ENCODE measurements around the gene POLR1A.

POLR1A gene

DNA sequence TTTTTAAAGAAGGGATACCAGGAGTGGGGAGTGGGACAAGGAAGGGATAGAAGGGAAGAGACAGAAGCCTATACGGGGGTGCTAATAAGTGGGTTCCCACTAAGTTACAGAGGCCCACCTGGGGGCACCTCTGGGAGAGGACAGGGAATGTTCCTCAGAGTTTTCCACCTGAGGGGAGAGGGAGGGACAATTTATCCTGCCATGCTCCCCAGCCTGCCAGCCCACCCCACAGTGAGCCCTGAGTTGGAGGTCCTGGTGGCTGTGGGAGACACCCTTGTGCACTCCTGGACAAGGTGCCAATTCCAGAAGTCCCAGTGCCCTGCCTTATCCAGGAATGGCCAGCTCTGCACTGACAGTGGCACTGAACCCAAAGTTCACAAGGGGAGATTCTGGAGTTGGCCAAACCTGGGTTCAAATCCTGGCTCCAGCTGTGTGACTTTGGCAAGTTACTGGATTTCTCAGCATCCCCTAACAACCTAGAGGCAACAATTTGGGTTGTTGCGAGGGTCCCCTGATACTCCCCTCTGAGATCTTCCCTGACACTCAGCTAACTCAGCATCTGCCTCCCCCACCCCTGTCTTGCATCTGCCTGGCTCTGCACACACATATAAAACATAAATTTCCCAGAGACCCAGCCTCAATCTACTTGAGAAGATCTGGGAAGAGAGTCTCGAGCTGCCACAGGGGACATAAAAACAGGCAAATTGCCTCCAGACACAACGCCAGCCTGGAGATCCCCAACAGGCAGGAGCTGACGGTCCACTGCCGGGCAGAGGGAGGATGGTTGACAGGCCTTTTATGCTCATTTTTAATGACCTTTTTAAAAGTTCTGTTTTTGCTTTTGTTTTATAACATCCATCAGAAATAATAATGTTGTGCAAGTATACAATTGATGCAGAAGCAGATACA, 118.2 kb downstream of the POLR1A start:
- no peak for TF ChIP-seq CTCF (IDR thresholded peaks at IDR 0.05; ENCODE audit: borderline replicate concordance, extremely low read depth, low read length, poor library complexity, severe bottlenecking)
- TF ChIP-seq EZH2 (IDR thresholded peaks at IDR 0.05; ENCODE audit: borderline replicate concordance, low read depth, low read length, severe bottlenecking) = no peak
- H2AFZ ChIP-seq (ENCODE audit: low read depth, low read length) = no peak overlapping the region

GRCh38 chr2:85986121-85986520, 119.6 kb downstream of the POLR1A start:
- no peak overlapping the region for H3K4me3 ChIP-seq (ENCODE audit: low read depth in 1 of 2, low read length in 2 of 2)
- H4K20me1 ChIP-seq (ENCODE audit: insufficient read depth, low read length) = no peaks in the 10 kb centered on the region
- H3K9ac ChIP-seq (ENCODE audit: low read depth, low read length) = no peak overlapping the region
- DNase-seq (no peak), ATAC-seq (ENCODE audit: insufficient read depth, low read depth) (no peak)
- H3K4me1 ChIP-seq (ENCODE audit: insufficient read depth, low read length) = no peaks in the 10 kb centered on the region
- H3K9me3 ChIP-seq (ENCODE audit: insufficient read depth, low read length, severe bottlenecking) = no peaks in the 10 kb centered on the region
- no peak overlapping the region for H2AFZ ChIP-seq (ENCODE audit: low read depth, low read length)
- no peak overlapping the region for H3K4me2 ChIP-seq (ENCODE audit: insufficient read depth, low read length)
- no peaks in the 10 kb centered on the region for H3K36me3 ChIP-seq (ENCODE audit: insufficient read depth, low read length)
- H3K27ac ChIP-seq (ENCODE audit: low read length) = no peak overlapping the region
- no peaks in the 10 kb centered on the region for H3K27me3 ChIP-seq (ENCODE audit: insufficient read depth, low read length, poor library complexity)
- TF ChIP-seq CTCF (IDR thresholded peaks at IDR 0.05; ENCODE audit: borderline replicate concordance, extremely low read depth, low read length, poor library complexity, severe bottlenecking) (no peak), EZH2 (IDR thresholded peaks at IDR 0.05; ENCODE audit: borderline replicate concordance, low read depth, low read length, severe bottlenecking) (no peak)
- H3K79me2 ChIP-seq (ENCODE audit: insufficient read depth, low read length) = no peaks in the 10 kb centered on the region

More for the DNA sequence above, 118.2 kb downstream of the POLR1A start:
- Histone ChIP-seq H3K4me3 (ENCODE audit: low read depth in 1 of 2, low read length in 2 of 2) (no peak overlapping the region), H3K79me2 (ENCODE audit: insufficient read depth, low read length) (no peaks in the 10 kb centered on the region), H3K9ac (ENCODE audit: low read depth, low read length) (no peak overlapping the region), H4K20me1 (ENCODE audit: insufficient read depth, low read length) (no peaks in the 10 kb centered on the region), H3K4me1 (ENCODE audit: insufficient read depth, low read length) (no peaks in the 10 kb centered on the region), H3K4me2 (ENCODE audit: insufficient read depth, low read length) (no peak overlapping the region), H3K27me3 (ENCODE audit: insufficient read depth, low read length, poor library complexity) (no peaks in the 10 kb centered on the region), H3K36me3 (ENCODE audit: insufficient read depth, low read length) (no peaks in the 10 kb centered on the region), H3K9me3 (ENCODE audit: insufficient read depth, low read length, severe bottlenecking) (no peaks in the 10 kb centered on the region), H3K27ac (ENCODE audit: low read length) (no peak overlapping the region)
- DNase-seq (no peak), ATAC-seq (ENCODE audit: insufficient read depth, low read depth) (no peak)

DNA sequence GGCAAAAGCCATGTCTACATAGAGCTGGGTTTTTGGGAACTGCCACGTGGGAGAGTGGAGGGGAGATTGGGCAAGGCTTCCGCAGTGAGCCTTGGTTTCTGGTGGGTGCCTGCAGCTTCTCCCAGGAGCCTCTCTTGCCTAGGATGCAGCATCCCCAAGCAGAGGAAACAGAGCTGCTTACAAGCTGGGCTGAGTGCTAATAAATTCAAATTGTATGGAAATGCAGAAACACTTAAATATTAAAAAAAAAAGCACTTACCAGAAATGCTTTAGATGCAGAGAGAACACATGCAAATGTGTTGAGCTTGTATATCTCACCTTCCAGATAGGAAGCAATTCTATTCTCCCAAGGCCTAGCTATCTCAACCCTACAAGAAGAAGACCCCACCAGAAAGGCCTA, 120.9 kb downstream of the POLR1A start:
- Histone ChIP-seq H3K4me2 (ENCODE audit: insufficient read depth, low read length) (no peak overlapping the region), H3K36me3 (ENCODE audit: insufficient read depth, low read length) (no peaks in the 10 kb centered on the region), H3K9me3 (ENCODE audit: insufficient read depth, low read length, severe bottlenecking) (no peaks in the 10 kb centered on the region), H3K27me3 (ENCODE audit: insufficient read depth, low read length, poor library complexity) (no peaks in the 10 kb centered on the region), H3K79me2 (ENCODE audit: insufficient read depth, low read length) (no peaks in the 10 kb centered on the region), H3K4me1 (ENCODE audit: insufficient read depth, low read length) (no peaks in the 10 kb centered on the region), H2AFZ (ENCODE audit: low read depth, low read length) (no peak overlapping the region), H3K27ac (ENCODE audit: low read length) (no peak overlapping the region), H3K9ac (ENCODE audit: low read depth, low read length) (no peak overlapping the region), H3K4me3 (ENCODE audit: low read depth in 1 of 2, low read length in 2 of 2) (no peak overlapping the region), H4K20me1 (ENCODE audit: insufficient read depth, low read length) (no peaks in the 10 kb centered on the region)
- no peak for ATAC-seq (ENCODE audit: insufficient read depth, low read depth)
- TF ChIP-seq EZH2 (IDR thresholded peaks at IDR 0.05; ENCODE audit: borderline replicate concordance, low read depth, low read length, severe bottlenecking) = no peak
- no peak for TF ChIP-seq CTCF (IDR thresholded peaks at IDR 0.05; ENCODE audit: borderline replicate concordance, extremely low read depth, low read length, poor library complexity, severe bottlenecking)
- DNase-seq = no peak

All from DND-41 (cell line).